ENCODE results near the gene CORO7. TPM values are rescaled to one million over a fixed set of nuclear protein-coding genes. Genes with fewer than 3 reads are reported as not detected.

CORO7 gene
- total RNA-seq, 1 experiment from 2014 or later, result 49.7 TPM

DNA sequence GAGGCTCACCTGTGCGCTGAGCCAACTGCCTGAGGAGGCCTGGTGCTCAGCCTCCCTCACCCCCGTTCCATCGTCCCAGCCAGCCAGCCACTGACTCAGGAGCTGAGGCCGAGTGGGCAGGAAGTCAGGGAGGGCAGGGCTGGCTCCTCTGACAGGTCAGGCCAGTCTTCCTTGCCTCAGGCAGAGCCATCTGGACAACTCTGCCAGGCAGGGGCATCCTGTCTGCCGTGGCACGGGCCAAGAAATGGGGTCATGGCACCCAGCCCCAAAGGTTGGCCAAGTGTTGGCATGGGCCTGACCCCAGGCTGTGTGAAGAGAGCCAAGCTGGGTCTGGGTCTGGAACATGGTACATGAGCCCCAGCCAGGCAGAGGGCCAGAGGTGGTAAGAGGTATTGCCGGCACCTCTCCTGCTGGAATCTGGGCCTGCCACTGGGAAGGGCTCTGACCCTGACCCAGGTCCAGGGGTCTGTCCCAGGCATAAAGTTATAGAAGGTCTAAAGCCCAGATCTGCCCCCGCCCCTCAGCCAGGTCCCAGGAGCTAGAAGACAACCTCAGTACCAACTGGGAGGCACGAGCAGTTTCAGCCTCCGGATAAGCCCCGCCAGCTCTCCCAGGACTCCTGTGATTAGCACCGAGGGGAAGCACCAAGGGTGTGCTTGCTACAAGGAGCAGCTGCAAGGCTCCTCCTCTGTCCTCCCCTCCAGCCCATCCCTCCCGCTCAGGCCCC, 47.2 kb downstream of the CORO7 start:
- Histone ChIP-seq H3K27me3 (no peaks in the 10 kb centered on the region), H3K27ac (no peak overlapping the region), H3K4me1 (peaks cover 33% of the 10 kb centered on the region), H3K4me3 (no peak overlapping the region), H3K9me3 (replicated peaks) (no peaks in the 10 kb centered on the region), H3K36me3 (no peaks in the 10 kb centered on the region)
- DNase-seq, result no peak

- no peak for DNase-seq
- H3K27me3 ChIP-seq, result no peaks in the 10 kb centered on the region
- no peak overlapping the region for H3K27ac ChIP-seq
- no peak overlapping the region for H3K4me3 ChIP-seq
- peaks cover 17% of the 10 kb centered on the region for H3K4me1 ChIP-seq
- H3K9me3 ChIP-seq (replicated peaks), result no peaks in the 10 kb centered on the region
- no peaks in the 10 kb centered on the region for H3K36me3 ChIP-seq
Measured at GRCh38 chr16:4367393-4367856, 49.0 kb downstream of the CORO7 start.

GRCh38 chr16:4366016-4366415, 50.4 kb downstream of the CORO7 start:
- no peaks in the 10 kb centered on the region; the same call in 1 of the 2 replicates for H3K36me3 ChIP-seq
- no peak for DNase-seq
- no peak overlapping the region for H3K27ac ChIP-seq
- H3K4me3 ChIP-seq, result no peak overlapping the region
- peaks cover 12% of the 10 kb centered on the region for H3K4me1 ChIP-seq
- H3K27me3 ChIP-seq, result no peaks in the 10 kb centered on the region
- H3K9me3 ChIP-seq (replicated peaks), result no peaks in the 10 kb centered on the region

DNA sequence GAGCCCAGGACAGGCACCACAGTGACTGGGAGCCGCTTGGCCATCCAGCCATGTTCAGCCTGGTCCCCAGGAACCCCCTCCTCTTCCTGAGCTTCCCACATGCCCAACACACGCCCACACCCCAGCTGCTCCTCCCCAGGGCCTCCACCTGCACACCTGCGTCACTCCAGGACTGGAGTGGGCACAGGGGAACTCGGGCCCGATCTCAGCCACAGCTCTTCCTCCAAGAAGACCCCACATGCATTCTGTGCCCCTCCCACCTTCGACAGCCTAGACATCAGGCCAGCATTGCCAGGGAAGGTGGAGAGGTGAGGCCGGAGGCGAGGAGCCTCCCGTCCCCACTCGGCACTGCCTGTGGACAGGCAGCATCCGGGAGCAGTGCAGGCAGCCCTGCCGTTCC, 50.8 kb downstream of the CORO7 start:
- no peak for DNase-seq
- Histone ChIP-seq H3K27ac (no peak overlapping the region), H3K4me3 (no peak overlapping the region), H3K9me3 (replicated peaks) (no peaks in the 10 kb centered on the region), H3K36me3 (no peaks in the 10 kb centered on the region; the same call in 1 of the 2 replicates), H3K4me1 (peaks cover 8% of the 10 kb centered on the region), H3K27me3 (no peaks in the 10 kb centered on the region)

GRCh38 chr16:4365014-4365406, 51.4 kb downstream of the CORO7 start:
- peaks cover 2% of the 10 kb centered on the region for H3K4me1 ChIP-seq
- no peak for DNase-seq
- no peak overlapping the region for H3K27ac ChIP-seq
- H3K4me3 ChIP-seq, result no peak overlapping the region
- H3K27me3 ChIP-seq, result no peaks in the 10 kb centered on the region
- H3K9me3 ChIP-seq (replicated peaks), result no peaks in the 10 kb centered on the region
- H3K36me3 ChIP-seq, result peaks cover under 1% of the 10 kb centered on the region; the same call in 1 of the 2 replicates

DNA sequence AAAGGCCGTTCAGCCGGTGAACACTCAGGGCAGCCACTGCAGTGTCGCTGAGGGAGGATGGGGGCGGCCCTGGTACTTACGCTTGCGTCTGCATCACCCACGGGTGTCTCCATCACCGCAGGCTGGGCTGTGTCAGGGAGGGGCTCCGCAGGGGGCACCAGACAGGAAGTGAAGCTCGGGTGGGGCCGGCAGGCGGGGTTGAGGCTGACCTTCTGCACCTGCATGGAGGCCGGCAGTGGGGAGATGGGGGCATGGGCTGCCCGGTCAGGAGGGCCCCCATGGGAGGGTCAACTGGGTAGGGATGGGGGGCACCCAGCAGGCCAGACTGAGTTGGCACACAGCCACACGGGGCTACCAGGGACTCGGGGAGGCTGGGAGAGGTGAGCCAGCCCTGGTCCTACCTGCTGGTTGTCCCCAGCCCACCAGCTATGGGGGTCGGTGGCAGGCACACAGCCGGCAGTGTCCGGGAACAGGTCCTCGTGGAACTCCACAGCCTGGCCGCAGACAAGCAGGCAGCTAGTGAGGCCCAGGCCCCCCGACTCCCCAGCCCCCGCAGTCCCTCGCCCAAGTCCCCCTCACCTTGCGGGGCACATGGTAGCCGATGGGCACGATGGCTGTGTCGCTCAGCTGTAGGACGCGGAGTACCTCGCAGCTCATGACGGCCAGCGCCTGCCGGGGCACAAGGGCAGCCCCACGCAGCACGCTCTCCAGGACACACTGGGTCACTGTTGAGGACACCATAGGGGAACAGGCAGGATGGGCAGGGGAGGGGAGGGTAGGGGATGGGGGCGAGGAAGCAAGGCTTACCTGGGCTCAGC, 52.0 kb downstream of the CORO7 start:
- Histone ChIP-seq H3K36me3 (peaks cover 2% of the 10 kb centered on the region; the same call in 1 of the 2 replicates), H3K4me1 (no peaks in the 10 kb centered on the region), H3K27ac (no peak overlapping the region), H3K27me3 (no peaks in the 10 kb centered on the region), H3K4me3 (no peak overlapping the region), H3K9me3 (replicated peaks) (no peaks in the 10 kb centered on the region)
- no peak for DNase-seq

DNA sequence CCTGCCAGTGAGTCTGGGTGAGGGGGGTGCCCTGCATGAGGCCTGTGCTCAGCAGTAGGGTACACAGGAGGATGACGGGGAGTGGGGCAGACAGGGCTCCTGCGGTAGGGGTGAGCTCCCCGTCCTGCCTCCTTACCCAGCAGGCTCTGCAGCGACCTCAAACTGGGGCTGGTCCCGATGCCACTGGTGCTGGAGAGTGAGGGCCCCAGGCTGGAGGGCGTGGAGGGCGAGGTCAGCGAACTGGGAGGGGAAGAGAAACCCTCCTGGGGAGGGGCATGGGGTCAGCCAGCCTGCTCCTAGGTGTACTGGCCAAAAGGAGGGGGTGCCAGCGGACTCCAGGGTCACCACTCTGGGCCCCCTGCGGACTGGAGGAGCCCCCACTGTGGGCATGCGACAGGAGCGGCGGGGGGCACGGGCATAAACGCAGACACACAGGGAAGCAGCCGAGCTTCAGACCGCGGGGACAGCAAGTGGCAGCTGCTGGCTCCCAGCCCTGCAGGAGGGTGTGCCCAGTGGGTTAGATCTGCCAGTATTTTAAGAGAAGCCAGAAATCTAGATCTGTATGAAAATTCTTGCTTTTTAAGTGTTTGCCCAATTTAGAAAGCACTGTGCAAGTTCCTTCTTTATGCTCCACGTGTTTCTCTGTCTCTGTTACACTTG, 53.8 kb downstream of the CORO7 start:
- H3K36me3 ChIP-seq, result peaks cover 7% of the 10 kb centered on the region; the same call in 1 of the 2 replicates

GRCh38 chr16:4361944-4362311, 54.5 kb downstream of the CORO7 start:
- peaks cover 7% of the 10 kb centered on the region; the same call in 1 of the 2 replicates for H3K36me3 ChIP-seq
- no peaks in the 10 kb centered on the region for H3K4me1 ChIP-seq
- no peak overlapping the region for H3K27ac ChIP-seq
- H3K27me3 ChIP-seq, result no peaks in the 10 kb centered on the region
- no peak for DNase-seq
- no peaks in the 10 kb centered on the region for H3K9me3 ChIP-seq (replicated peaks)
- no peak overlapping the region for H3K4me3 ChIP-seq

More for the DNA sequence above, 53.8 kb downstream of the CORO7 start:
- no peak for DNase-seq
- no peaks in the 10 kb centered on the region for H3K4me1 ChIP-seq
- H3K27me3 ChIP-seq, result no peaks in the 10 kb centered on the region
- no peak overlapping the region for H3K4me3 ChIP-seq
- H3K9me3 ChIP-seq (replicated peaks), result no peaks in the 10 kb centered on the region
- no peak overlapping the region for H3K27ac ChIP-seq

DNA sequence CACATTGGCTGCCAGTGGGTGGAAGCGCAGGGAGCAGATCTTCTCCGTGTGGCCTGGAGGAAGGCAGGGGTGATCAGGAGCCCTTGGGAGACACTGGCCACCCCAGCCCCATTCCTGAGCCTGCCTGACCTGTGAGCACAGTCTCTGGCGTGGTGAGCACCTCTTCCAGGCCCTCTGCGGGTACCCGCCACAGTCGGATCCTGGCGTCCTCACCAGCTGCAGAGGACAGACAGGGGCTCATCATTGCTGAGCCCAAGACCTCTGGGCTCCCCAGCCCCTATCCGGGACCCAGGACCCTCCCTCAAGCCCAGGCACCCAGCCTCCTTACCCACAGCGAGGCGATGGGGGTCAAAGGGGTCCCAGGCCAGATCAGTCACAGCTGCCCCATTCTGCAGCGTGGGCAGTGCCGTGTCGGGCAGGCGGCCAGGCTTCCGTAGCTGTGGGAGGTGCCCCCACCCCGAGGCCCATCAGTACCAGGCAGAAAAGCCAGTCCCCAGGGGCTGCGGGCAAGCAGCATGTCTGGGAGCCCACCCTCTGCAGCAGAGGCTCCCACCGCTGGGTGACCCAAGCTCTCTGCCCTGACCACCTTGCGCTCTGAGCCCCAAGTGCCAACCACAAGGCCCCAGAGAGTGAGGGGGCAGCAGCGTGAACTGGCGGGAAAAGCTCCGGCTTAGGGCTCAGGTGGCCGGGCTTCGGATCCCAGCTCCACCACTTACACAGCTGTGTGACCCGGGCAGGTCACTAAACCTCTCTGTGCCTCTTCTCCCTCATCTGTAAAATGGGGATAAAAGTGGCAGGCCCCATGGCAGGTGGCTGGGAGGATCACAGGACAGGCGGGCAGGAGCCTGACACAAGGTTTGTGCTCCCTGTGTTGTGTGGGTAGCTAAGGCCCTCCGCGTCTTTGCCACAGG, 55.1 kb downstream of the CORO7 start:
- no peak overlapping the region for H3K4me3 ChIP-seq
- H3K4me1 ChIP-seq, result no peaks in the 10 kb centered on the region
- H3K27ac ChIP-seq, result no peak overlapping the region
- H3K27me3 ChIP-seq, result no peaks in the 10 kb centered on the region
- DNase-seq, result no peak
- H3K9me3 ChIP-seq (replicated peaks), result no peaks in the 10 kb centered on the region
- H3K36me3 ChIP-seq, result peaks cover 7% of the 10 kb centered on the region; the same call in 1 of the 2 replicates

- Histone ChIP-seq H3K36me3 (peaks cover 7% of the 10 kb centered on the region; the same call in 1 of the 2 replicates), H3K27ac (no peak overlapping the region), H3K9me3 (replicated peaks) (no peaks in the 10 kb centered on the region), H3K4me1 (no peaks in the 10 kb centered on the region), H3K27me3 (no peaks in the 10 kb centered on the region), H3K4me3 (no peak overlapping the region)
- DNase-seq, result peak; percentile 60 to 73
Measured at GRCh38 chr16:4360538-4361021, 55.8 kb downstream of the CORO7 start.

DNA sequence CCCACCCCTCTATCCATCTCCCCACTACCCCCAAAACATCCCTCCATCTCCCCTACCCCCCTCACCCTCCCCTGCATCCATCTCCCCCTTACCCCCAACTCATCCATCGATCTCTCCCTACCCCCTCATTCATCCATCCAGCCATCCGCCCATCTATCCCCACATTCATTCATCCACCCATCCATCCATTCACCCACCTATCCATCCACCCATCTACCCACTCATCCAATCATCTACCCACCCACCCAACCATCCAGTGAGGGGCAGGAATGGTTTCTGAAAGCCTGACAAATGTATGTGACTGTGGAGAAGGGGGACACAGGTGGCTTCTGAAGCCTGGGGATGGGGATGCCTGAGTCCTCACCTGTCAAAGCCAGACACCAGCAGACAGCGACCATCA, 56.5 kb downstream of the CORO7 start:
- Histone ChIP-seq H3K27ac (no peak overlapping the region), H3K36me3 (peaks cover 7% of the 10 kb centered on the region; the same call in 1 of the 2 replicates), H3K9me3 (replicated peaks) (no peaks in the 10 kb centered on the region), H3K27me3 (no peaks in the 10 kb centered on the region), H3K4me1 (no peaks in the 10 kb centered on the region), H3K4me3 (no peak overlapping the region)
- no peak for DNase-seq

DNA sequence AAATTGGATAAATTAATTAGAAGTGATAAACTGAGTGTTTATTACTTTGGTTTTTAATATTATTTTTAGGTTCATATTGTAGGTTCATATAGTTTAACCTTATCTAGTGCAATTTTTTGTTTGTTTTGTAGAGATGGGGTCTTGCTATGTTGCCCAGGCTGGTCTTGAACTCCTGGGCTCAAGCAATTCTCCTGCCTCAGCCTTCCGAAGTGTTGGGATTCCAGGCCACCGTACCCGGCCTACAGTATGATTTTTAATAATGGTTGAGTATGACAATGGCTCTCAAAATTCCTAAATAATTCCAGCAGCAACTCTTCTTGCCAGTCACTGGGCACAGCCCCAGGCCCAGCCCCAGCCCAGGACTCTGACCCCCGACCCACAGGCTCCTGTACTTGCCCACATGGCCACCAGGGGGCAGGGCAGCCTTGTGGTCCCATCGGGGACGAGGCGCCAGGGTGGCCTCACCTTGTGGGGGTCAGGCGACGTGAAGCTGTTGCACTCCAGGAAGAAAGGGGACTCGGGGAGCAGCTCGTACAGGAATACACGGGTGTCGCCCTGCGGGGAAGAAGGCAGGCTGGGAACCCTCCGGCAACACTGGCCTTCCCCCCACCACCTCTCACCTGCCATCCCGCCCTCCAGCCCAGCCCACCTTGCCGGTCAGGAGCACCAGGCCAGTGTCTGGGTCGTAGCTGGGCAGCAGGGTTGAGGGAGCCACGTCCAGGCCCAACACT, 57.4 kb downstream of the CORO7 start:
- DNase-seq, result peak; percentile 58 to 59
- peaks cover 7% of the 10 kb centered on the region; the same call in 1 of the 2 replicates for H3K36me3 ChIP-seq
- H3K9me3 ChIP-seq (replicated peaks), result no peaks in the 10 kb centered on the region

DNA sequence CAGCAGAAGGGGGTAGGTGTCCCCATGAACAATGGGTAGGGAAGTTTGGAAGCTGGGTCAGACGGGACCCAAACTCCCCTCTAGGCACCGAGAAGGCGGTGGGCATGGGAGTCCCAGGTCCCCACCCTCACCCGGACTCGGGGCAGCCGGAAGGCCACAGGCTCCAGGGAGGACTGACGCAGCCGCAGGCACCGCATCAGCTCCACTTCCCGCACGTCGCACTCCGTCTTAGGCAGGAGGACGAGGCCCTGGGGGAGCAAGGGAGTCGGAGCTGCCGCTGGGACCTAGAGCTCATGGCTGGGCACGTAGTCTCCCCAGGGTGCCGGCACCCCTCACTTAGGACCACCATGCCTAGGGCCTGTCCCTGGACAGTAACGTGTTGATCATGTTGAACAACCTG, 58.2 kb downstream of the CORO7 start:
- H3K27me3 ChIP-seq, result no peaks in the 10 kb centered on the region
- DNase-seq, result no peak
- H3K9me3 ChIP-seq (replicated peaks), result no peaks in the 10 kb centered on the region
- no peak overlapping the region for H3K4me3 ChIP-seq
- no peak overlapping the region for H3K27ac ChIP-seq
- H3K4me1 ChIP-seq, result no peaks in the 10 kb centered on the region
- H3K36me3 ChIP-seq, result peaks cover 7% of the 10 kb centered on the region; the same call in 1 of the 2 replicates

More for the DNA sequence above, 57.4 kb downstream of the CORO7 start:
- Histone ChIP-seq H3K4me1 (no peaks in the 10 kb centered on the region), H3K27me3 (no peaks in the 10 kb centered on the region), H3K27ac (no peak overlapping the region), H3K4me3 (no peak overlapping the region)
